ENCODE measurements around the gene SNRNP25.
"Not testable (repeated sequence)": the region's sequence is repeated elsewhere in the genome, so short reads cannot be mapped to it uniquely, and the experiment has no call there.

Gene SNRNP25

GRCh38 chr16:33877-34647, 19.6 kb upstream of the SNRNP25 start:
- no peak for TF ChIP-seq CTCF (IDR thresholded peaks at IDR 0.05; ENCODE audit: borderline replicate concordance, insufficient read depth, low read depth, low read length)
- no peak overlapping the region for H3K4me3 ChIP-seq (ENCODE audit: low read depth, low read length)

GRCh38 chr16:34648-34987, 19.0 kb upstream of the SNRNP25 start:
- H3K4me3 ChIP-seq (ENCODE audit: low read depth, low read length), result no peak overlapping the region

GRCh38 chr16:35011-35677, 18.5 kb upstream of the SNRNP25 start:
- no peak overlapping the region for H3K4me3 ChIP-seq (ENCODE audit: low read depth, low read length)
- no peak for TF ChIP-seq CTCF (IDR thresholded peaks at IDR 0.05; ENCODE audit: borderline replicate concordance, insufficient read depth, low read depth, low read length)

More at GRCh38 chr16:34648-34987, 19.0 kb upstream of the SNRNP25 start:
- no peak for TF ChIP-seq CTCF (IDR thresholded peaks at IDR 0.05; ENCODE audit: borderline replicate concordance, insufficient read depth, low read depth, low read length)

- H3K4me3 ChIP-seq (ENCODE audit: low read depth, low read length), result no peak overlapping the region
- TF ChIP-seq CTCF (IDR thresholded peaks at IDR 0.05; ENCODE audit: borderline replicate concordance, insufficient read depth, low read depth, low read length), result no peak
Measured at GRCh38 chr16:35678-36305, 17.8 kb upstream of the SNRNP25 start.

GRCh38 chr16:36336-36984, 17.2 kb upstream of the SNRNP25 start:
- H3K4me3 ChIP-seq (ENCODE audit: low read depth, low read length), result no peak overlapping the region
- TF ChIP-seq CTCF (IDR thresholded peaks at IDR 0.05; ENCODE audit: borderline replicate concordance, insufficient read depth, low read depth, low read length), result no peak

GRCh38 chr16:37511-37910, 16.1 kb upstream of the SNRNP25 start:
- no peak overlapping the region for H3K4me3 ChIP-seq (ENCODE audit: low read depth, low read length)
- TF ChIP-seq CTCF (IDR thresholded peaks at IDR 0.05; ENCODE audit: borderline replicate concordance, insufficient read depth, low read depth, low read length), result no peak

GRCh38 chr16:38206-38605, 15.4 kb upstream of the SNRNP25 start:
- H3K4me3 ChIP-seq (ENCODE audit: low read depth, low read length), result not testable (repeated sequence)
